Stimulated activated CD8-positive, alpha-beta memory T cell treated with anti-CD3 and anti-CD28 coated beads, Interleukin-7, amount 100 ng/mL, for 24 hours (primary cell): ENCODE results near the gene KCNK7.

Experiments used
- DNase-seq: peaks from one replicate; pipeline ENCODE4 v3.0.0-alpha.2; 2020; ENCODE audit warnings: low read depth

Gene KCNK7

DNA sequence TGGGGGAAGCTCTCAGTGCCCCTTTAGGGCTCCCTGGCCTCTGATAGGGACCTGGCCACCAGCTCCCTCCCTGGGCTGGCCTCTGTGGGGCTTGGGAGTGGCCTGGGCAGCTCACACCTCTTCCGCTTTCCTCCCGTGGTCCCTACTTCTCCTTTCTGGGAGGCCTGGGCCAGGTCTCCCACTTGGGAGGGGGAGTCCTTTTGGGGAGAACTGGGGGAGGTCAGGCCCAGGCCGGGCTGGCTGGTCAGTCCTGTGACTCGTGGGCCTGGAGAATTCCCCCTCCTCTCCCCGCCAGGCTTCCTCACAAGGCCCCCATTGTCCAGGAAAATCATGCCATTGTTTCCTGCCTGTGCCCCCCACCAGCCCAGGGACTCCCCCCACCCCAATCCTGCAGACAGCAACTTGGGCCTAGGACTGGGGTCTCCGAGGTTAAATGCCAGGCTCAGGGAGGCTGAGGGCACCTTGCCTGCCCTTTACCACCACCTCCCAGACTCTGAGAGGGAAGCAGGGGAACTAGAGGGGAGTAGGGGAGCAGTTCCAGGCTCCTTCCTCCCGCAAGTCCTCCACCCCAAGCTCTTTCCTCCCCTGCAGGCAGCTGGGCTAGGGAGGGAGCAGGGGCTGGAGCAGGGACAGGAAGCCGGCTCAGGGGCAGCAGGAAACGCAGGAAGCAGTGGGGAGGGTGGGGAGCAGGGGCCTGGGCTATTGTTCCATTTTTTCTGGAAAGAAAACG, 15.6 kb upstream of the KCNK7 start:
- DNase-seq, result no peak

DNA sequence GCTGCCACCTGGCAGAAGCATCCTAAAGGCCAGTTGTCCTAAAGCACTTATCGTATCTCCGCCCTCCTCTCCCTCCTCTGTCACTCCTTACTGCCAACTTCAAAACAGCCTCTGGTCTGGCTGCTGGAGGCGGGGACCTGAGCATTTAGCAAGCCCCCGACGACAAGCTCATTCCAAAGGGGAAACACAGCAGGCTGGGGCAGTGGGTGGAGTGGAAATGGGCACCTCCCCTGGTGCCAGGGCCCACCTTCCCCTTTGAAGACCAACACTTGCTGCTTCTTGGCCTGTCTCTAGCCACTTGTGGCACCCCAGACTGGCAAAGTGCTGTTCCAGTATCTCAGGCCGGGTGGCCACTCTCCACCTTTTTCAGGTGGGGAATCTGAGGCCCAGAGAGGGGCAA, 14.8 kb upstream of the KCNK7 start:
- DNase-seq, result no peak

DNA sequence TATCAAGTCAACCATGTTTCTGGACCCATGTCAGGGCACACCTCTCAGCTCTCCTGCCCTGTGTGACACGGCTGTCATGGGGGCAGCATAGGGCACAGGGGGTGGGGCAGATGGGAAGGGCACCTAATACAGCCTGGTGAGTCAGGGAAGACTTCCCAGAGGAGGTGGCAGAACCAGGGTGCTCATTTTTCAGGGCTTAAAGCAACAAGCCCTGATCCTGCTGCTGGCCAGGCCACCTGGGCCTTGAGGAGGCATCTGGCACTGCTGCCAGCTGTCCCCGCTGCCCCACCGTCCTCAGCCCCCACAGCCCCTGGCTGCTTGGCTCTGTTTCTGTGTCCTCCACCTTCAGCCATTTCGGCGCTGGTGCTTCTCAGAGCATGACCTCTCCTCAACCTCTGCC, 14.1 kb upstream of the KCNK7 start:
- no peak for DNase-seq

DNA sequence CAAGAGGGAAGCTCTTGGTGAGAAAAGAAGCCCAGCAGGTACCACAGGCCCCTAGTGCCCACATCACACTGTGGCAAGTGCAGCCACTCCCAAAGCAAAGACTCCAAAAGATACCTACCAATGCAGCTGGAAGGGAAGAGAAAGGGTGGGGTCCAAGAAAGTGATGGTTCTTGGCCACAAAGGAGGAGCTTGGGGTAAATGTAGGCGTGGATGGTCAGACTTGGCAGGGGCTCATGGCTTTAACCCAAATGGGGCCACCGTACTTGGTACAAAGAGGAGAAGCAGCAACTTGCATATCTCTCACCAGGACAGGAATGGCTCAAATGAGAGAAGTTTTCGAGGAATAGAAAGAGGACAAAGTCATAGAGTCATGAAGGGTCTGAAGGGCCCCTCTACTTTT, 13.6 kb upstream of the KCNK7 start:
- DNase-seq, result no peak

DNA sequence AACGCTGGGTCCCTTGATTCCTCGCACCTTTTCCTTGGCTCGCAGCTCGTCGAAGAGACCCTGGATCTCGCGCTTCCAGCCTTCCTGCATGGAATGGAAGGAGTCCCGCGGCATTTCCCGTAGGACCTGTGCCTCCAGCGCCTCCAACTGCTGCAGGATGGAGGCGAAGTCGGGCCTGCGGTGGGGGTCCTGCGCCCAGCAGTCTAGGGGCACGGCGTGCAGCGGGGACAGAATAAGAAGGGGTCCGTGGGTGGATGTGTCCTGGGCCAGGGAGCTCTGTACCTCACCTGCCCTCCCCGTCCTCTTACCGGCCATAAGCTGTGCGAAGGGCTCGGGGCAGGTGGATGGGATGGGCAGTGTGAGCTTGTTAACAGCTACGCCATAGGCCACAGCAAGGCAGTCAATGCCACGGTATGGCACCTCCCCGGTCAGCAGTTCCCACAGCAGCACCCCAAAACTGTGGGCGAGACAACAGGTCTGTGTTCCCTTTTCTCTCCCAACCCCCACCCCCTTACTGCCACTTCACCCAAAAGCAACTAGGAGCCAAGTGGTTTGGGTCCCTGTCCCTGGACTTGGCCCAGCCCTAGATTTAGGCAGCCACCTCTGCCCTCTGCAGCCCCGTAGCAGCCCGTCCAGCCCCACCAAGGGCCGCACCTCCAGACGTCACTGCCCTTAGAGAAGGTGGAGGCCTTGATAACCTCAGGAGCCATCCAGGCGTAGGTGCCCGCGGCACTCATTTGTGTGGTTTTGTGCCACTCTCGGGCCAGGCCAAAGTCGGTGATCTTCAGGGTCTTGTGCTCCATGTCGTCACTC, 12.2 kb upstream of the KCNK7 start:
- DNase-seq, result no peak

DNA sequence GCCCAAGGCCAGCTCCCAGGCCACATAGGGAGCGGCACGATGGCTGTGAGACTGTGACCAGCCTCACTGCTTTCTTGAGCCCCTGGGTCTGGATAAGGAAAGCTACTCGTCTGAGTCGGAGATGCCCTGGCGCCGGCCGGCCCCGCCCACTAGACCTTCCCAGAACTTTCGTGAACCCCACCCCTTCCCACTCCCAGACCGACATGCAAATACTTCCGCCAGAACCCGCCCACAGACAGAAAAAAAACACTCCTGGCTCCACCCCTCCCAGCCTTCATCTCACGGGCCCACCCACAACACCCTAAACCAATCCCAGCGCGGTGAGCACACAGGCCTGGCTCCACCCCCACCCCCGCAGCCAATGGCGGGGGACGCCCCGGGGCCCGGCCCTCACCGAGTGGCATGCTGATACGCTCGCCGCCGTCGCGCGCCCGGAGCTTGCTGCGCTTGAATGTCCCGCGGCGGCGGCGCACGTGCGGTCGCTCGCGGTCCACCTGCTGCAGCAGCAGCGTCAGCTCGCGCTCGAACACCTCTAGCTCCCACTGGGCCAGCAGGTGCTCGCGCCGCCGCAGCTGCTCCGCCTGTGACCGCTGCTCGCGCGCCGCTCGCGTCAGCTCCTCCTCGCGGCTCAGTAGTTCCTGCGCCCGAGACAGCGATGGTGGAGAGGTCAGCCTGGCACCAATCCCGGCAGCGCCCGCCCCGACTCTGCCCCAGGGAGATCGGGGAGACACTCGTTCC, 11.4 kb upstream of the KCNK7 start:
- no peak for DNase-seq

DNA sequence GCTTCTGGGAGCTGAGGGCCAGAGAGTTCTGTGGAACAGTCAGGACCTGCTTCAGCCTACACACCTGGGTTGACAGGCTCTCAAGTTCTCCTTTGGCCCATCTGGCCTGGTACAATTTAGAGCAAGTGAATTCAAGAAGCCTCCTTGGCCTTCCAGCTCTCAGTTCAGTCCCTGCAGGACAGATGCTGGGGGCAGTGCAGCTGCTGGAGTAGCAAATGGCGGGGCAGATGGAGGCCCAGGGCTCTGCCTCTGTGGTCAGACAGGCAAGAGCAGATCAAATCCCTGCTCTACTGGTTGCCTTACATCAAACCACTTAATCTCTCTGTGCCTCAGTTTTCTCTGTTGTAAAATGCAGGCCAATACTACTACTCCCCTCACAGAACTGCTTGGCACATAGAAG, 8.7 kb upstream of the KCNK7 start:
- no peak for DNase-seq

DNA sequence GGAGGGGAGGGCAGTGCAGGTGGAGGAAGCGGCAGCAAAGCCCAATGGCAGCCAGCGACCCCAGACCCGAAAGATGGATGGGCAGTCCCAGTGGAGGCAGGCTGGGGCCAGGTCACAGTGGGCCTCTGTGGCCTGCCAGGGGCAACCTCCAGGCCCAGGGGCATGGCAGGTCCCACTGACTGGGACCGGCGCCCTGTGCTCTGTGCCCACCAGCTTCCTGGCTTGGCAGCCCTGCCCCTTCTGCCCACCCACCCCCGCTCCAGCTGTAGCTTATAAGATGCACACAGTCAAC, 4.3 kb upstream of the KCNK7 start:
- no peak for DNase-seq

DNA sequence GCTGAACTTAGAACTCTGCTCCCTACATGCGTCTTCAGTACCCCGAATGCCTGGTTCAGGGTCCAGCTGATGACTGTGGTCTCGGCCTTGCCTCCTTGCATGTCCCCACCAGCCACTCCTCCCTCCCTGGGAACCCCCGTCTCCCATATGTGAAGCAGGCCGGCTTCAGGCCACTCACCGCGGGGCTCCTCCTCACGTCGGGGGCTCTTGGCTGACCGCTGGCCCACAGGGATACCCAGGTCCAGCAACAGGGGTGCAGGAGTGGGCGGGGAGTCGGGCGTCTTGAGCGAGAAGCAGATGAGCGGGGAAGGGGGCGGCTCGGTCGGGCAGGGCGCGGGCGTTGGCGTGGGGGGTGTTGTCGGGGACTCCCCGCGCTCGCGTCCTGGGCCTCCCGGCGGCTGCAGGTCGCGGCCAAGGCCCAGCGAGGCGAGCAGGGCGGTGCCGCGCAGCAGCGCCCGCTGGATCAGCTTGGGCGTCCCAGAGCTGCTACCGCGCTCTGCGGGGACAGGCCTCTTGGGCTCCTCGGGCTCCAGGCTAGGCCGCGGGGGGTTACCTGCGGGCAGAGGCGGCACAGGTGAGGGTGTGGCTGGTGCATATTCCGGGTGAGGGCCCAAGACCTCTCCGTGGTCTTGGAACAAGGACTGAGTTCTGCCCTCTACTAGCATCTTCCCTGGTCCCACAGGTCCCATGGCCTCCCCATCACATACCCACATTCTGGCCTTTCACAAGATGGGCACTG, 3.8 kb upstream of the KCNK7 start:
- no peak for DNase-seq

DNA sequence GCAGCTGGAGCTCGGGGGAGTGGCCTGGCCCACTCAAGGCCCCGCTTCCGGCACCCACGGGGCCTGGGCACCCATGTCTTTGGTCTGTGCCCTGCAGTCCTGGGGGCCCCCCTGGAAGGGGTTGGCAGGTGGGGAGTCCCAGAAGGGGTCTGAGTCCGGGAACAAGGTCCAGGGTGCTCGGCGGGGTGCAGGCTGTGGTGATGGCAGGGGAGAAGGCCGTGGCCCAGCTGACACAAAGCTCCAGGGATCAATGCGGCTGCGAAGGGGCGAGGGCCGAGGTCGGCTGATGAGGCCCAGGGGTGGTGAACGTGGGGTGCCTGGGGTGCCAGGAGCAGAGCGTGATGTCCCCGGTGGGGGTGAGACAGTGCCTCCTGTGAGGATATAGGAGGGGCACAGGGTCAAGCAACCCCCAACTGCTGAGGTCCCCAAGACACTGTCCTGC, 2.7 kb upstream of the KCNK7 start:
- DNase-seq, result no peak

DNA sequence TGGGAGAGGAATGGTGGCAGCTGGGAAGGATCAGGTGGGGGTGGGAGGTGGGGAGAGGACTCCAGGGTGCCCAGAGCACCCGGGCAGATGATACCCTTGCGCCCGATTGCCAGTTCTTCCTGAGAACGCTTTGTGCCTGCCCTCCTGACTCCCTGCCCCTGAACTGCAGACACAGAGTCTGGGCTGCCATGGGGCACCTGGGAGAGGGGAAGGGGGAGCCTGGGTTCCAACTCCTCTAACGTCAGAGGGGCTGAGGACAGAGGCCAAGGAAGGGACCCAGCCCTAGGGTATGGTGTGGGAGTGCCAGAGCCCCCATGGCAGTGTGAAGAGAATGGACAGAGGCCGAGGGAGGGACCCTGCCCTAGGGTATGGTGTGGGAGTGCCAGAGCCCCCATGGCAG, 920 bp upstream of the KCNK7 start:
- DNase-seq, result no peak

DNA sequence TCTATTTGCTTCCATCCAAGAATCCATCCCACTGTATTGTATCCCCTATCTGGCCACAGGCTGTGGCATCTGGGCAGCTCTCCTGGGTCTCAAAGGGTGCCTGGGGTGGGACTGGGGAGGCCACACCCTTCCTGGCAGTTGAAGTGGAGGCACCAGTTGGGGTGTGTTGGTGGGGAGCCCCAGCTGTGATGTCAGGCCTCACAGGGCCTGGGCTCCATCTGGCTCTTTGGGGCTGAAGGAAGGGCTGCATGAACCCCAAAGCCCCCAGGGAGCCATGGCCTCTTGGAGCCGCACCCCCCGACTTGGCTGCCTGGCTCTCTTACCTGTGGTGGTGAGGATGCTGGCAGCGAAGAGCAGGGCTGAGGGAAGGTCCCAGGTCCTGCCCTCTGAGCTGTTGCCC, 469 bp downstream of the KCNK7 start:
- DNase-seq, result no peak

DNA sequence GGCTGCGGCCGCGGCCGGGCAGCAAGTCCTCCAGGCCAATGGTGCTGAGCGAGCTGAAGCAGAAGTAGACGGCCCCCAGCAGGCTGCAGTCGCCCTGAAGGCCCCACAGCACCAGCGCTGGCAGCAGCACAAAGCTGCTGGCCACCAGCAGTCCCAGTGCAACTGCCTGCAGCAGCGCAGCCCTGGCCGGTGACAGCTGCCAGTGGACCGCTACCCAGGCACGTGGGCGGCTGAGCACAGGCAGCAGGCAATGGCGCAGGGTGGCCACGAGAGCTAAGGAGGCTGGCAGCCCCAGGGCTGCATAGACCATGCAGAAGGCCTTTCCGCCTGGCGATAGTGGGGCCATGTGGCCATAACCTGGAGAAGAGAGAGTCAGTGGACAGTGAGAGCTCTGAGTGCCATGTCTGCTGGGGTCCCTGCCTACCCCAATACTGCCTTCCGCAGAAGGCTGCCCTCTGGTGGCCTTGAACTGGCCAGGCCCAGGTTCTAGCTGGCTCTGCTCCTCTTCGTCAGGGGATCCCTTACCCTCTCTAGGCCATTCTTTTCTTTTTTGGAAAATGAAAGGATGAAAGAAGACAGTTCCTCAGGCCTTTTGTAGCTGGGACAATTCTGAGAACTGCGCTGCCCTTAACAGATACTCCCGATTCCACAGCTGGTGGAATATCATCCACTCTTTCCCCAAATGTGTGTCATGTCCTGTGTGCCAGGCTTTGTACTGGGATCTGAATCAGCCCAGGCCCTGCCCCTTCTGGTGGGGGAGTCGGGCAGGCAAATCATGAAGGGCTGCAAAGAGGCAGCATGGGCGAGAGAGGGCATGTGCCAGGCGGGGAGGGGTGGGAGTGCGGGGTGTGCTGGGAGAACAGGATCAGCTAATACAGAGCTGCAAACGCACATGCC, 1.8 kb downstream of the KCNK7 start:
- DNase-seq, result no peak

DNA sequence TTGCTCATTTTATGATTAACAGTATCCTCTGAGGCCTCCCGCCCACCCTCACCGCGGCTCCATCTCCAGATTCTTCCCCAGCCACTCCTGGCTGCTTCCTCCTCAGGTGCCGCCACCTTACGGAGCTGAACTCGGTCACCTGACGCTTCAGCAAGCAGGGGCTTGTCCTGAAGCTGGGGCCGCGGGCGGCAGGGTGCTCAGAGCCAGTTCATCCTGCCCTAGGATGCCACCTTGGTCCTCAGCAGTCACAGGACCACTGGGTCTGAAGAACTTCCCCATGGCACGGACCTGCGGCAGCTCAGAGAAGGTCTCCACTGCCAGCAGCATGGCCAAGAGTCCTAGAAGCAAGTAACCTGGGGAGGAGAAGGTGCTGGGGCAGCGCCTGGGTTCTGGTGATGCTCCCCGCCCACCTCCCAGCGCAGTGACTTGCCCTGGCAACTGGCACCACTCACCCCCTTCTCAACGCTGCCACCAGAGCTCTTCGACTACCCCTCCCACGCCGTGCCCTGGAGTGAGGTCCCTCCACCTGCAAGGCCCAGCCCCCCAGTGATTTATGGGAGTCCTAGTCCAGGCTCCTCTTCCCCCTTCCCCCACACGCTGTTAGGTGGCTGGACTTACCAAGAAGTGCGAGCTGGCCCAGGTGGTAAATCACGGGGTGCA, 2.6 kb downstream of the KCNK7 start:
- no peak for DNase-seq

DNA sequence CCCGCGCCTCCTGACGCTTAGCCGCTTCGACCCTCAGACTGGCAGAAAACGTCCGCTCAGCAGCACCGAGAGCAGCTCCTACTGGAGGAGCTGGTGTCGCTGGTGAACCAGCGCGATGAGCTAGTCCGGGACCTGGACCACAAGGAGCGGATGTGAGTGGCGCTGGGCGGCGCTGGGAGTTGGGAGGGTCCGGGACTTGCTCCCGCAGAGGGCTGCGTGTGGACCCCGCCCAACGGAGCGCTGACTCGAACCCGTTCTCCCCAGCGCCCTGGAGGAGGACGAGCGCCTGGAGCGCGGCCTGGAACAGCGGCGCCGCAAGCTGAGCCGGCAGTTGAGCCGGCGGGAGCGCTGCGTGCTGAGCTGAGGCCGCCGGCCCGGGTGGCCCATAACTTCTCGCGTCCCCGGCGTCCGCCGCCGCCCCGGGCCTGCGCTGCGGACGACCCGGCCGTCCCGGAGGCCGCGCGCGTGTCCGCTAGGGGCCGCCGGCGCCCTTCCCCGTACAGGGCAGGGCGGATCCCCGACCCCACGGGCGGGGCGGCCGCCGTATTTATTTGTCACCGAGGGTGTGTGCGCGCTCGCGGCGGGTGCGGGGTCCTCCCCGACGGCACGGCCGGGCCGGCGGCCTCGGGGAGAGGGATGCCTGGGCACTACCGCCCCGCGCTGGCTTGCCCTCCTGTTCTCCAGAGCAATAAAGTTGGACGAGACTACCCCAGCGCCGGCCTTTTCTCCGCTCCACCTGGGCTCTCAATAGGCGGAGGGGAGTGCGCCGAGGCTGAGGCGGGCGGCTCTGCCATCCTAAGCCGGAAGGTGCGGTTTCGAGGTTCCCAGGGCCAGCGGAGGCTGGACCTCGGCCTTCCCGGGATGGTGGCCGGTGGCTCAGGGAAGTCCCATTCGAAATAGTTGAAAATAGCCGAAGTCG, 3.4 kb downstream of the KCNK7 start:
- no peak for DNase-seq

DNA sequence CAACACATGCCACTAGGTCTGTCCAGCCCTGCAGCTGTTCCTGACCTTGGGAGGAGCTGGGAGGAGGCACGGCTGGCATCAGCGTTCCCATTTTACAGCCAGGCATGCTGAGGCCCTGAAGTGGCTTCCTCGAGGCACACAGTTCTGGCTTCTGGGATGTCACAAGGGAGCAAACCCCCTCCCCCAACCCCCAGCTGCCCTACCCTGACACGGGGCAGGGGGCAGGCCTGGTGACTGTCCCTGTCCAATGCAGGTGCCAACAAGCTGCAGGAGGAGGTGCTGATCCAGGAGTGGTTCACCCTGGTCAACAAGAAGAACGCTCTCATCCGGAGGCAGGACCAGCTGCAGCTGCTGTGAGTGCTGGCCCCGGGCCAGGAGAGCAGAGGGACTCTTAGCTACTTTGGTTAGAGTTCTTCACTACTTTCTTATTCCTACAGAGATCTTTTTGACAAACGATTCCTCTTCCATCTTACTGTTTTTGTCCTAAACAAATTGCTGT, 5.3 kb downstream of the KCNK7 start:
- no peak for DNase-seq

DNA sequence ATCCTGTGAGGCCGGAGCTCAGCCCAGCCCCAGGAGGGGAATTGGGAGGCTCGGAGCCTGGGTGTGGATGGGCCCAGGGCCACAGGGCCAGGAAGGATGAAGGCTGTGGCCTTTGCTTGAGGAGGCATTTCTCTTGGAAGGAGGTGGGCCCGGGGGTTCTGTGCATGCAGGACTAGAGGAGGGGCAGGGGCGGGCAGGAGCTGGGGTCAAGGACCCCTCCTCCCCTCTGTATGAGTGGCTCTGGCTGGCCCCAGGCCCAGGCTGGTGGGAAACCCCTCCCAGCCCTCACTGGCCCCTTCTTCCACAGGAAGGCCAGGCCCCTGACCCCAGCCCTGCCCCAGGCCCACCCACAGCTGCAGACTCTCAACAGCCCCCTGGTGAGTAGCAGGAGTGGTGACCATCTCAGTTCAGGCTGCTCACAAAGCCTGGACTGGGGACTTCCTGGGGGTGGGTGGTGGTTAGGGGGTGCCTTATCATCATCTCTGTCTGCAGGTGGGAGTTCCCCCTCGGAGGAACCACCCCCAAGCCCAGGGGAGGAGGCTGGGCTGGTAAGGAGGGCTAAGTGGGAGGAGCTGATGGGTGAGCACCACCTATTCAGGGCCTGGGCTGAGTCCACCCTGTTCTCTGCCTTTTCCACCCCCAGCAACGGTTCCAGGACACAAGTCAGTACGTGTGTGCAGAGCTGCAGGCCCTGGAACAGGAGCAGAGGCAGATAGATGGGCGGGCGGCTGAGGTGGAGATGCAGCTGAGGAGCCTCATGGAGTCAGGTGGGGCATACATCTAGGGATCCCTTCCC, 6.0 kb downstream of the KCNK7 start:
- DNase-seq, result no peak

DNA sequence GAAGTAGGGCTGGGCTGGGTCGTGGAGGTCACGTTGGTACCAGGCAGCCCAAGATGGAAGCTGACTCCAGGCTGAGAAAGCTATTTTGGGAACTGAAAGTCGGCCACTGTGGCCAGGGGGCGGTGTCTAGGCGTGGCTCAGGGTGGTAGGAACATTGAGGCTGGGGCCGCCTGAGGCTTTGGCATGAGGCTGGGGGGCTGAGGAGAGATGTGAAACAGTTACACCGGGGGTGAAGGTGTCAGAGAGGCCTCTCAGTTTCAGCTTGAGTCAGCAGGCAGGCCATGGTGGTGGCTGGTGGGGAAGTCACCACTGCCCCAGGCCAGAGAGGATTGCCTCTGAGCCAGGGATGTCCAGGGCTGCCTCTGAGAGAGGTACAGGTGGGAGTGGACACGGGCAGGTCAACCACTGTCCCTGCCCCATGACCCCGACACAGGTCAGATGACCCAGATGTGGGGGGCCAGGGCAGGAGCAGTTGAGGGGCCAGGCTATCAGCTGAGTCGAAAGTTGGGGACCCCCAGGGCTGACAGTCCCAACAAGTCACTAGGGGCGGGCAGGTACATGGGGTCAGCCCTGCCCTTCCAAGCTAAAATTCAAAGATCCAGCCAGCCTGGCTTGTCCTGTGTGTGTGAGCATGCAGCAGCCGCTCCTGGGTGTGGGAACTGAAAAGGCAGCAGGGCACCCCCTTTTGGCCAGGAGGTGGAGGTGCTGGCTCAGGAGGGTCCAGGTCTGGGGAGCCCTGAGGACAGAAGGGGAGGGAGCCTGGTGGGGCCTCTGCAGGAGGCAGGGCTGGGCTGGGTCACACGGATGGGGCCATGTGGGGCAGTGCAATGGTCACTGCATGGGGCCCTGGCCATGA, 7.2 kb downstream of the KCNK7 start:
- no peak for DNase-seq
